Testis (tissue), 2 donors: Measurements from ENCODE around the gene TIMD4.
"Not testable (repeated sequence)": the region's sequence is repeated elsewhere in the genome, so short reads cannot be mapped to it uniquely, and the experiment has no call there.

Experiments used
- CTCF ChIP-seq, 3 experiments: fragments of 450-650 bp in 2 of 3; fragments of 200-600 bp in 1 of 3; sonication (generic) in 1 of 3; IDR thresholded peaks; one replicate each; pipeline ENCODE4 v1.5.1; 2016 to 2019; ENCODE audit warnings: antibody characterized with exemption in 3 of 3, mild to moderate bottlenecking in 2 of 3, moderate library complexity in 1 of 3
- POLR2A ChIP-seq: fragments of 450-650 bp; IDR thresholded peaks from one replicate; pipeline ENCODE4 v1.6.1; 2017; ENCODE audit warnings: antibody characterized with exemption, mild to moderate bottlenecking, moderate library complexity

GRCh38 chr5:156925767-156926166, 37.3 kb downstream of the TIMD4 start:
- TF ChIP-seq CTCF (IDR thresholded peaks at IDR 0.05); POLR2A: not testable (repeated sequence)
